GM12878 (cell line): ENCODE measurements around the gene NOS1. TPM values are rescaled to one million over a fixed set of nuclear protein-coding genes. Genes with fewer than 3 reads are reported as not detected.

Experiments used
- ATAC-seq: fragments of 200-7000 bp; cut with Tn5 transposase; 3 replicates; pipeline ENCODE4 v1.9.1; 2020; ENCODE audit warnings: mild to moderate bottlenecking, moderate library complexity
- BruUV-seq: library from RNA; stranded (reverse); fragments of 400-500 nt; replicated peaks from 2 replicates; lab custom pipeline; 2021; lab: Mats Ljungman, UMichigan
- CTCF ChIA-PET: fragments of 300-600 bp; sonication (Branson Sonifier 250); formaldehyde crosslinking; extraction: SDS; loops from one replicate; lab custom pipeline; 2021; ENCODE audit warnings: inconsistent platforms; lab: Yijun Ruan, JAX
- POLR2A ChIA-PET: fragments of 350-600 bp; formaldehyde crosslinking; extraction: SDS; loops from one replicate; lab custom pipeline; 2021; ENCODE audit warnings: inconsistent platforms; lab: Charles Lee
- RAD21 ChIA-PET: fragments of 300-600 bp; sonication (Branson Sonifier 250); formaldehyde crosslinking; loops from one replicate; lab custom pipeline; 2023; ENCODE audit warnings: antibody characterized with exemption; ENCODE audit not compliant: unreplicated experiment; lab: Charles Lee
- SMC1A ChIA-PET: fragments of 300-600 bp; sonication (Branson Sonifier 250); formaldehyde crosslinking; loops from one replicate; lab custom pipeline; 2023; ENCODE audit not compliant: unreplicated experiment, uncharacterized antibody; lab: Charles Lee
- DNase-seq: peaks from one replicate; pipeline ENCODE4 v3.0.0-alpha.2; 2011; ENCODE audit warnings: low read depth, low spot score
- FAIRE-seq: peaks from 3 replicates; lab custom pipeline; 2011; peaks lifted over from hg19 to GRCh38; lab: Jason Lieb, UNC
- H2AFZ ChIP-seq: 2 replicates; pipeline ENCODE4 v1.6.0; 2011; ENCODE audit warnings: low read depth, low read length, control low read depth; ENCODE audit not compliant: control insufficient read depth
- H3K27ac ChIP-seq: 2 replicates; pipeline ENCODE4 v1.5.1; 2011; ENCODE audit warnings: control low read depth; ENCODE audit not compliant: control insufficient read depth, insufficient read depth
- H3K27me3 ChIP-seq, 2 experiments: replicated peaks in 1 of 2; 2 replicates each; pipeline versions ENCODE4 v1.6.0 to v1.6.1; 2011; ENCODE audit warnings: low read length in 1 of 2; ENCODE audit not compliant: control insufficient read depth in 2 of 2, insufficient read depth in 2 of 2
- H3K36me3 ChIP-seq, 2 experiments: 2 replicates each; pipeline ENCODE4 v1.5.1; 2011; ENCODE audit warnings: low read length in 1 of 2; ENCODE audit not compliant: control insufficient read depth in 2 of 2, insufficient read depth in 2 of 2
- H3K4me1 ChIP-seq: 2 replicates; pipeline ENCODE4 v1.6.1; 2011; ENCODE audit warnings: mild to moderate bottlenecking, low read length, moderate library complexity, mixed read lengths; ENCODE audit not compliant: control insufficient read depth, insufficient read depth
- H3K4me2 ChIP-seq: 2 replicates; pipeline ENCODE4 v1.6.0; 2011; ENCODE audit warnings: control low read depth; ENCODE audit not compliant: control insufficient read depth, insufficient read depth
- H3K4me3 ChIP-seq: fragments of 200-600 bp; sonication (generic); 2 replicates; pipeline ENCODE4 v1.5.1; 2016
- H3K79me2 ChIP-seq: 2 replicates; pipeline ENCODE4 v1.6.0; 2011; ENCODE audit warnings: low read length; ENCODE audit not compliant: control insufficient read depth, insufficient read depth
- H3K9ac ChIP-seq: 2 replicates; pipeline ENCODE4 v1.8.0; 2011; ENCODE audit warnings: low read length, control low read depth, mixed read lengths; ENCODE audit not compliant: control insufficient read depth, insufficient read depth
- H3K9me3 ChIP-seq: replicated peaks from 3 replicates; pipeline ENCODE4 v1.5.1; 2011; ENCODE audit warnings: mild to moderate bottlenecking, low read length; ENCODE audit not compliant: control insufficient read depth, insufficient read depth
- H4K20me1 ChIP-seq: 2 replicates; pipeline ENCODE4 v1.6.0; 2011; ENCODE audit not compliant: control insufficient read depth, insufficient read depth
- CBFB ChIP-seq: IDR thresholded peaks from 2 replicates; pipeline ENCODE4 v1.6.1; 2016; ENCODE audit warnings: antibody characterized with exemption, low read depth
- EED ChIP-seq: sonication (generic); IDR thresholded peaks from 2 replicates; pipeline ENCODE4 v1.6.1; 2016; ENCODE audit warnings: antibody characterized with exemption, low read depth
- EP300 ChIP-seq, 2 experiments: fragments of 150-350 bp in 1 of 2; IDR thresholded peaks; 2 replicates each; pipeline ENCODE4 v1.6.1; 2011 to 2012; ENCODE audit warnings: low read depth in 2 of 2, low read length in 2 of 2, borderline replicate concordance in 1 of 2, improper control_type of control experiment in 1 of 2, inconsistent platforms in 1 of 2; ENCODE audit not compliant: control insufficient read depth in 1 of 2
- FOXK2 ChIP-seq: fragments of 450-650 bp; IDR thresholded peaks from 2 replicates; pipeline ENCODE4 v1.6.1; 2017; ENCODE audit warnings: mild to moderate bottlenecking, moderate library complexity
- GABPA ChIP-seq: IDR thresholded peaks from 2 replicates; pipeline ENCODE4 v1.6.1; 2014; ENCODE audit warnings: antibody characterized with exemption, low read depth, mild to moderate bottlenecking, inconsistent platforms
- HDAC6 ChIP-seq: fragments of 200-600 bp; sonication (generic); IDR thresholded peaks from one replicate; pipeline ENCODE4 v1.8.0; 2017; ENCODE audit warnings: antibody characterized with exemption; ENCODE audit not compliant: unreplicated experiment
- MYC ChIP-seq: IDR thresholded peaks from 2 replicates; pipeline ENCODE4 v1.6.1; 2011; ENCODE audit warnings: mild to moderate bottlenecking, low read length, moderate library complexity, inconsistent platforms; ENCODE audit not compliant: insufficient read depth, insufficient replicate concordance, insufficient read length, severe bottlenecking
- NRF1 ChIP-seq: conservative IDR thresholded peaks from 2 replicates; pipeline ENCODE4 v1.6.1; 2011; ENCODE audit warnings: mild to moderate bottlenecking, low read depth, low read length, improper control_type of control experiment
- POU2F2 ChIP-seq: IDR thresholded peaks from 3 replicates; pipeline ENCODE4 v1.6.1; 2011; ENCODE audit warnings: low read depth, mild to moderate bottlenecking, low read length, borderline replicate concordance
- RELB ChIP-seq: fragments of 450-650 bp; IDR thresholded peaks from 2 replicates; pipeline ENCODE4 v1.6.1; 2017; ENCODE audit warnings: low read depth, mild to moderate bottlenecking, moderate library complexity
- SMAD5 ChIP-seq: IDR thresholded peaks from 2 replicates; pipeline ENCODE4 v1.6.1; 2016; ENCODE audit warnings: antibody characterized with exemption, low read depth
- SMARCA5 ChIP-seq: fragments of 450-650 bp; IDR thresholded peaks from 2 replicates; pipeline ENCODE4 v1.6.1; 2017; ENCODE audit warnings: mild to moderate bottlenecking
- SP1 ChIP-seq: IDR thresholded peaks from one replicate; pipeline ENCODE4 v1.6.1; 2011; ENCODE audit warnings: low read depth, low read length
- SREBF2 ChIP-seq: IDR thresholded peaks from 2 replicates; pipeline ENCODE4 v1.6.1; 2012; ENCODE audit warnings: mild to moderate bottlenecking, low read length
- STAT1 ChIP-seq: fragments of 450-650 bp; conservative IDR thresholded peaks from 2 replicates; pipeline ENCODE4 v1.6.1; 2014; ENCODE audit warnings: antibody characterized with exemption, mild to moderate bottlenecking
- STAT3 ChIP-seq: IDR thresholded peaks from 2 replicates; pipeline ENCODE4 v1.6.1; 2011; ENCODE audit warnings: low read depth, low read length, improper control_type of control experiment
- WRNIP1 ChIP-seq: IDR thresholded peaks from 2 replicates; pipeline ENCODE4 v1.6.1; 2011; ENCODE audit warnings: low read depth, low read length, improper control_type of control experiment, borderline replicate concordance
- ZNF207 ChIP-seq: fragments of 450-650 bp; IDR thresholded peaks from 2 replicates; pipeline ENCODE4 v1.6.1; 2014; ENCODE audit warnings: antibody characterized with exemption, mild to moderate bottlenecking, borderline replicate concordance
- WGBS: methylation state at CpG from one replicate; pipeline ENCODE4 v1.1.6; 2016; ENCODE audit warnings: low lambda C conversion rate; ENCODE audit not compliant: insufficient replicate concordance, insufficient coverage; ENCODE audit errors: missing lambda C conversion rate; 5-methylcytosine and 5-hydroxymethylcytosine counted together
- in situ Hi-C: fragments of 300-500 bp; cut with MboI; formaldehyde crosslinking; loops from 9 replicates; pipeline ENCODE4 v1.14.3; 2018; ENCODE audit warnings: mixed read lengths
- intact Hi-C: fragments of 100-400 bp; cut with micrococcal nuclease; formaldehyde crosslinking; loops from one replicate; pipeline ENCODE4 v1.14.2; 2022; ENCODE audit not compliant: unreplicated experiment
- polyA plus RNA-seq, 11 experiments: library from polyadenylated mRNA; depleted of rRNA in 4 of 11; unstranded in 6 of 11; stranded (reverse) in 5 of 11; fragments of >200 nt; fragmentation: Nextera tagmentation in 4 of 11; fragmentation: Illumina TruSeq in 1 of 11; extraction: Ambion mirVana in 4 of 11; extraction: Trizol in 1 of 11; gene quantifications; 1 replicate in 1 of 11; 2 replicates in 10 of 11; pipeline versions ENCODE4 v1.2.1 to v1.2.3, GENCODE V29; 2011 to 2016; ENCODE audit warnings: inconsistent platforms in 2 of 11, missing spikeins in 2 of 11, low read depth in 1 of 11
- total RNA-seq, 4 experiments: library from RNA; depleted of rRNA in 3 of 4; stranded (reverse); fragments of >200 nt in 3 of 4; fragmentation: Illumina TruSeq in 1 of 4; extraction: Trizol in 1 of 4; gene quantifications; 2 replicates each; pipeline versions ENCODE4 v1.2.1 to v1.2.3, GENCODE V29; 2013 to 2021

The NOS1 gene
- total and polyA plus RNA-seq, 10 of the 15 experiments (the other 5 are each of a cell fraction or from before 2014, with no cell fraction given), result under 0.01 to 0.04 (median 0.01) TPM; not detected in 7

GRCh38 chr12:117342247-117342646, 19.2 kb downstream of the NOS1 start:
- SMC1A ChIA-PET, result interaction anchor here (1.0 kb wide), 1 partner anchor 495 kb away, joined by 3 read pairs; no protein-coding TSS in a partner anchor
- H3K36me3 ChIP-seq, result no peaks in the 10 kb centered on the region
- no peak overlapping the region for H3K27ac ChIP-seq
- RAD21 ChIA-PET, result no interaction called here
- BruUV-seq, result no TSS peak
- no peak overlapping the region for H3K9ac ChIP-seq
- H3K4me1 ChIP-seq, result no peaks in the 10 kb centered on the region
- H3K79me2 ChIP-seq, result no peaks in the 10 kb centered on the region
- ATAC-seq (no peak), DNase-seq (no peak), FAIRE-seq (no peak)
- H2AFZ ChIP-seq, result no peak overlapping the region
- no peaks in the 10 kb centered on the region for H3K27me3 ChIP-seq
- H3K9me3 ChIP-seq, result no peaks in the 10 kb centered on the region
- in situ Hi-C loops (no loop called here), intact Hi-C loops (no loop called here)
- TF ChIP-seq GABPA, result no peak
- TF ChIP-seq NRF1, result no peak
- TF ChIP-seq SMARCA5, result no peak
- TF ChIP-seq RELB, result no peak
- no peak for TF ChIP-seq WRNIP1
- TF ChIP-seq EP300 (IDR thresholded peaks at IDR 0.05; ENCODE audit: borderline replicate concordance in 1 of 2, control insufficient read depth in 1 of 2, low read depth in 2 of 2, low read length in 2 of 2), result no peak
- TF ChIP-seq POU2F2, result no peak
- TF ChIP-seq STAT1, result no peak
- no peak for TF ChIP-seq SREBF2
- no peak for TF ChIP-seq HDAC6
- TF ChIP-seq ZNF207, result no peak
- no peak for TF ChIP-seq FOXK2
- TF ChIP-seq EED, result no peak
- no peak for TF ChIP-seq SMAD5
- TF ChIP-seq SP1, result no peak
- TF ChIP-seq CBFB, result no peak
- no peak for TF ChIP-seq MYC
- no peak for TF ChIP-seq STAT3
- CTCF ChIA-PET, result no interaction called here
- no peaks in the 10 kb centered on the region for H4K20me1 ChIP-seq
- H3K4me3 ChIP-seq, result no peak overlapping the region
- POLR2A ChIA-PET, result interaction anchor here (0.5 kb wide), 1 partner anchor 641 kb away, joined by 4 read pairs; no protein-coding TSS in a partner anchor
- 0% methylated on average over 4 of the region's 4 CpGs for WGBS
- H3K4me2 ChIP-seq, result no peak overlapping the region
